ENCODE results near the gene FBH1. TPM values are rescaled to one million over a fixed set of nuclear protein-coding genes. Genes with fewer than 3 reads are reported as not detected.

Gene FBH1
- total RNA-seq, 1 donor from 2014 or later = 37.7 TPM

DNA sequence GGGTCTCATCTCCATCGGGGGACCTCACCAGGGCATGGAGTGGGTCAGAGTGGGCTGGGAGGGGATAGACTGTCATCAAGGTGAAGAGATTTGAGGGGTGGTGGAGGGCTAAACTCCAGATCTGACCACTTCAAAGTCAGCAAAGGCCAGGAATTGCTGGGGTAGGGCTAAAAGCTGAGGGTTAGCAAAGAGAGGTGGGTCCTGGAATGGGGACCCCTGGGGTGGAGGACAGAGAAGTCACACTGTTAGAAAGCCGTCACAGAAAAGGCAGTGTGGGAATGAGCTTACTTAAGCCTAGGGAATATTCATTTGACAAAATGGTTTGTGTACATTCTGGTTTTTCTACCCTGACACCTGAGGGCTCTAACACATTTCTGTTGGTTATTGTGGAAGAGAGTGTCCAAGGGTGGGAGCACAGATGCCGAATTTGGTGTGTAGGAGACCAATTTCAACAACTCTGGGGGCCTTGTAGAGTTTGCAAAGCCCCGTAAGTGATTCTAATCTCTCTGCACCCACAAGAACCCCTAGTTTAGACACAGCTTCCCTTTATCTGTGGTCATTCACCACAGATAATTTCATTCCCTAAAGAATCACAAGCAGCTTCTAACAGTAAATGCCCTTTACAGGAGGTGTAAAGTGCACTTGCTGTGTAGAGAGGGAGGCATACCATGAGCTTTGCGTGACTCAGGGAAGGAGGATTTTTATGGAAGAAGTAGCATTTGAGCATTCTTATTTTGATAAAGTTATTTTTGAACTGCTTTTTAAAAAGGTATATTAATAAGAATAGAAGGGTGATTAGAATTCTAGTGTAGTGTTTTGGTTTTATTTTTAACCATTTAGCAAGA lies 6.4 kb downstream of the FBH1 start:
- DNase-seq (ENCODE audit: low spot score) = peak; percentile 39
- Mint-ChIP-seq H3K9me3 (no peaks in the 10 kb centered on the region), H3K27ac (no peak overlapping the region), H3K27me3 (ENCODE audit: insufficient read depth, low read depth) (no peaks in the 10 kb centered on the region), H3K36me3 (peaks cover 32% of the 10 kb centered on the region), H3K4me1 (peaks cover 10% of the 10 kb centered on the region), H3K4me3 (no peak overlapping the region)
- TF ChIP-seq, protein P1, sequence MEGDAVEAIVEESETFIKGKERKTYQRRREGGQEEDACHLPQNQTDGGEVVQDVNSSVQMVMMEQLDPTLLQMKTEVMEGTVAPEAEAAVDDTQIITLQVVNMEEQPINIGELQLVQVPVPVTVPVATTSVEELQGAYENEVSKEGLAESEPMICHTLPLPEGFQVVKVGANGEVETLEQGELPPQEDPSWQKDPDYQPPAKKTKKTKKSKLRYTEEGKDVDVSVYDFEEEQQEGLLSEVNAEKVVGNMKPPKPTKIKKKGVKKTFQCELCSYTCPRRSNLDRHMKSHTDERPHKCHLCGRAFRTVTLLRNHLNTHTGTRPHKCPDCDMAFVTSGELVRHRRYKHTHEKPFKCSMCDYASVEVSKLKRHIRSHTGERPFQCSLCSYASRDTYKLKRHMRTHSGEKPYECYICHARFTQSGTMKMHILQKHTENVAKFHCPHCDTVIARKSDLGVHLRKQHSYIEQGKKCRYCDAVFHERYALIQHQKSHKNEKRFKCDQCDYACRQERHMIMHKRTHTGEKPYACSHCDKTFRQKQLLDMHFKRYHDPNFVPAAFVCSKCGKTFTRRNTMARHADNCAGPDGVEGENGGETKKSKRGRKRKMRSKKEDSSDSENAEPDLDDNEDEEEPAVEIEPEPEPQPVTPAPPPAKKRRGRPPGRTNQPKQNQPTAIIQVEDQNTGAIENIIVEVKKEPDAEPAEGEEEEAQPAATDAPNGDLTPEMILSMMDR (IDR thresholded peaks at IDR 0.05) = no peak
- TF ChIP-seq EZH2phosphoT487 (IDR thresholded peaks at IDR 0.05) (no peak), EZH2 (IDR thresholded peaks at IDR 0.05) (no peak)
- H3K4me1 ChIP-seq = peaks cover 19% of the 10 kb centered on the region
- no peaks in the 10 kb centered on the region for H3K36me3 ChIP-seq
- H3K4me3 ChIP-seq = no peak overlapping the region
- peaks cover 58% of the 10 kb centered on the region for H4K20me1 ChIP-seq (ENCODE audit: low read depth)
- H3F3A ChIP-seq (ENCODE audit: low read depth) = peaks cover 16% of the 10 kb centered on the region
- peaks cover 92% of the 10 kb centered on the region for H3K79me2 ChIP-seq (ENCODE audit: low read depth)
- peak overlapping the region; percentile 44 for H3K4me2 ChIP-seq
- H3K9ac ChIP-seq = no peak overlapping the region
- no peaks in the 10 kb centered on the region for H3K9me3 ChIP-seq (ENCODE audit: low read depth)
- no peaks in the 10 kb centered on the region for H3K27me3 ChIP-seq
- H2AFZ ChIP-seq (replicated peaks) = no peak overlapping the region
- H3K27ac ChIP-seq = peak overlapping the region; percentile 79

- peak overlapping the region; percentile 44 for H3K4me2 ChIP-seq
- H3K27me3 ChIP-seq = no peaks in the 10 kb centered on the region
- DNase-seq (ENCODE audit: low spot score) = no peak
- peaks cover 52% of the 10 kb centered on the region for H4K20me1 ChIP-seq (ENCODE audit: low read depth)
- peaks cover 92% of the 10 kb centered on the region for H3K79me2 ChIP-seq (ENCODE audit: low read depth)
- no peak overlapping the region for H3K27ac Mint-ChIP-seq
- H3K4me1 ChIP-seq = peaks cover 19% of the 10 kb centered on the region
- H3K36me3 Mint-ChIP-seq = peaks cover 32% of the 10 kb centered on the region
- H3K4me3 ChIP-seq = no peak overlapping the region
- no peak overlapping the region for H3K4me3 Mint-ChIP-seq
- no peaks in the 10 kb centered on the region for H3K9me3 Mint-ChIP-seq
- no peak overlapping the region for H2AFZ ChIP-seq (replicated peaks)
- H3K36me3 ChIP-seq = no peaks in the 10 kb centered on the region
- no peak overlapping the region for H3K9ac ChIP-seq
- H3K4me1 Mint-ChIP-seq = peaks cover 7% of the 10 kb centered on the region
- H3K27ac ChIP-seq = no peak overlapping the region
- TF ChIP-seq EZH2 (IDR thresholded peaks at IDR 0.05) (no peak), EZH2phosphoT487 (IDR thresholded peaks at IDR 0.05) (no peak)
- TF ChIP-seq, protein P1 (IDR thresholded peaks at IDR 0.05) = no peak
- H3K9me3 ChIP-seq (ENCODE audit: low read depth) = no peaks in the 10 kb centered on the region
- H3K27me3 Mint-ChIP-seq (ENCODE audit: insufficient read depth, low read depth) = no peaks in the 10 kb centered on the region
- peaks cover 16% of the 10 kb centered on the region for H3F3A ChIP-seq (ENCODE audit: low read depth)
These were observed 7.0 kb downstream of the FBH1 start for GRCh38 chr10:5897053-5897340.

DNA sequence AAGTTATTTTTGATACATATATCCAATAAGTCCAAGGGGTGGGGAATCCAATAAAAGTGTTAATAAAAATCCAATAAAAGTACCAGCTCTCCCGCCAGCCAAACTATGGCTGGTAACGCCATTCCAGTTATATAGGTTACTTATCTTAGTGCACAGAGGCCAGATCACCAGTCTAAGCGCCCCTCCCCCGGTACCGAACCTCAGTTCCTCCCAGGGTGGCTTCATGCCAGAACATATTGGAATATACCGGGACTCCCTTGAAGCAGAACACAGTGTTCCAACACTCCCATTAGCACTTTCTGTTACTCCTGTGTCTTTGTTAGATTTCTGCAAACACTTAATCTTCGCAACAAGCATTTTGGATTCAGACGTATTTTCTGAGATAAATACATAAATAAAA lies 7.5 kb downstream of the FBH1 start:
- no peak overlapping the region for H3K4me3 Mint-ChIP-seq
- Histone ChIP-seq H4K20me1 (ENCODE audit: low read depth) (peaks cover 47% of the 10 kb centered on the region), H3K4me1 (peaks cover 19% of the 10 kb centered on the region), H3K36me3 (no peaks in the 10 kb centered on the region), H3K27me3 (no peaks in the 10 kb centered on the region), H3K4me3 (no peak overlapping the region), H2AFZ (replicated peaks) (no peak overlapping the region), H3K79me2 (ENCODE audit: low read depth) (peaks cover 92% of the 10 kb centered on the region), H3K4me2 (no peak overlapping the region), H3K9ac (no peak overlapping the region), H3F3A (ENCODE audit: low read depth) (peaks cover 16% of the 10 kb centered on the region), H3K27ac (no peak overlapping the region), H3K9me3 (ENCODE audit: low read depth) (no peaks in the 10 kb centered on the region)
- peaks cover 34% of the 10 kb centered on the region for H3K36me3 Mint-ChIP-seq
- H3K9me3 Mint-ChIP-seq = no peaks in the 10 kb centered on the region
- H3K4me1 Mint-ChIP-seq = peaks cover 3% of the 10 kb centered on the region
- DNase-seq (ENCODE audit: low spot score) = no peak
- no peaks in the 10 kb centered on the region for H3K27me3 Mint-ChIP-seq (ENCODE audit: insufficient read depth, low read depth)
- no peak overlapping the region for H3K27ac Mint-ChIP-seq
- TF ChIP-seq, protein P1 (IDR thresholded peaks at IDR 0.05) = no peak
- TF ChIP-seq EZH2phosphoT487 (IDR thresholded peaks at IDR 0.05) = no peak
- TF ChIP-seq EZH2 (IDR thresholded peaks at IDR 0.05) = no peak

All from neural progenitor cell (in vitro differentiated cells).